Measurements from ENCODE around the gene ARHGAP32.

DNA sequence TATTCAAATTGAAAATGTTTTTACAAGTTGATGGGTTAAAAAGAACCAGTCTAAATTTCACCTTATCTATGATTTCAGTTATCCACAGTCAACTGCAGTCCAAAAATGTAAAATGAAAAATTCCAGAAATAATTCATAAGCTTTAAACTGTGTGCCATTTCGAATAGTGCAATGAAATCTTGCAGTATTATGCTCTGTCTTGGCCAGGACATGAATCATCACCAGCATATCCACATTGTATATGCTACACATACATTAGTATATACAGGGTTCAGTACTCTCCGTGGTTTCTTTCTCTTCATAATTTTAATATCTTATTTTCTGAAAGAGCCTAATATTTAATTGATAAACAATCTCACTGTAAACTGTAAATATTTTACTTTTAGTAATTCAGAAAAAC lies 45.9 kb downstream of the ARHGAP32 start:
- TF ChIP-seq, protein P1, sequence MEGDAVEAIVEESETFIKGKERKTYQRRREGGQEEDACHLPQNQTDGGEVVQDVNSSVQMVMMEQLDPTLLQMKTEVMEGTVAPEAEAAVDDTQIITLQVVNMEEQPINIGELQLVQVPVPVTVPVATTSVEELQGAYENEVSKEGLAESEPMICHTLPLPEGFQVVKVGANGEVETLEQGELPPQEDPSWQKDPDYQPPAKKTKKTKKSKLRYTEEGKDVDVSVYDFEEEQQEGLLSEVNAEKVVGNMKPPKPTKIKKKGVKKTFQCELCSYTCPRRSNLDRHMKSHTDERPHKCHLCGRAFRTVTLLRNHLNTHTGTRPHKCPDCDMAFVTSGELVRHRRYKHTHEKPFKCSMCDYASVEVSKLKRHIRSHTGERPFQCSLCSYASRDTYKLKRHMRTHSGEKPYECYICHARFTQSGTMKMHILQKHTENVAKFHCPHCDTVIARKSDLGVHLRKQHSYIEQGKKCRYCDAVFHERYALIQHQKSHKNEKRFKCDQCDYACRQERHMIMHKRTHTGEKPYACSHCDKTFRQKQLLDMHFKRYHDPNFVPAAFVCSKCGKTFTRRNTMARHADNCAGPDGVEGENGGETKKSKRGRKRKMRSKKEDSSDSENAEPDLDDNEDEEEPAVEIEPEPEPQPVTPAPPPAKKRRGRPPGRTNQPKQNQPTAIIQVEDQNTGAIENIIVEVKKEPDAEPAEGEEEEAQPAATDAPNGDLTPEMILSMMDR (IDR thresholded peaks at IDR 0.05) = no peak
- TF ChIP-seq POLR2A (IDR thresholded peaks at IDR 0.05) = no peak
- TF ChIP-seq POLR2AphosphoS5 (IDR thresholded peaks at IDR 0.05) = no peak
- no peak for TF ChIP-seq EP300 (IDR thresholded peaks at IDR 0.05)
